Left colon (tissue), 2 donors: ENCODE measurements around the gene NR4A3. TPM values are rescaled to one million over a fixed set of nuclear protein-coding genes. Genes with fewer than 3 reads are reported as not detected.

Experiments used
- ATAC-seq: fragments of 200-7000 bp; cut with Tn5 transposase; one replicate; pipeline ENCODE4 v1.9.1; 2020; ENCODE audit warnings: mild to moderate bottlenecking, moderate library complexity
- DNase-seq, 2 donors: peaks; one replicate each; pipeline ENCODE4 v3.0.0-alpha.2; 2020
- intact Hi-C, 2 donors: fragments of 100-400 bp; cut with DNase I in 1 of 2; cut with micrococcal nuclease in 1 of 2; formaldehyde crosslinking; loops; one replicate each; pipeline versions ENCODE4 v1.11.2 to v1.14.0; 2022; cut with DNase I, micrococcal nuclease
- total RNA-seq, 2 donors: library from RNA; stranded (reverse); fragmentation: NEBNext Ultra II Directional; extraction: Animal tissue kit (Norgen Biotek cat#: 25700); gene quantifications; one replicate each; pipeline ENCODE4 v1.2.1, GENCODE V29; 2021
- donor health status: DM: no; HTN: no; CAD: no.
- donor health status: DM: yes; HTN: yes; CAD: no.

Gene NR4A3
- total RNA-seq, 2 donors from 2014 or later: 0.61 to 3.8 TPM

- ATAC-seq (no peak), DNase-seq (no peak)
- intact Hi-C loops: no loop called here
Observed at GRCh38 chr9:99860266-99860665, 38.6 kb downstream of the NR4A3 start.

- intact Hi-C loops: no loop called here
- ATAC-seq (no peak), DNase-seq (no peak)
Observed at GRCh38 chr9:99863955-99864354, 42.3 kb downstream of the NR4A3 start.

- ATAC-seq: no peak
Observed at GRCh38 chr9:99866398-99866797, 44.7 kb downstream of the NR4A3 start.

GRCh38 chr9:99867536-99867935 is 45.9 kb downstream of the NR4A3 start:
- intact Hi-C loops: no loop called here
- no peak for ATAC-seq

More at GRCh38 chr9:99866398-99866797, 44.7 kb downstream of the NR4A3 start:
- no peak for DNase-seq
- intact Hi-C loops: no loop called here

GRCh38 chr9:99867968-99868367 is 46.3 kb downstream of the NR4A3 start:
- DNase-seq (no peak), ATAC-seq (no peak)
- intact Hi-C loops: no loop called here

More at GRCh38 chr9:99867536-99867935, 45.9 kb downstream of the NR4A3 start:
- no peak for DNase-seq

GRCh38 chr9:99868845-99869244 is 47.2 kb downstream of the NR4A3 start:
- ATAC-seq: no peak
- no peak for DNase-seq
- intact Hi-C loops: no loop called here

- ATAC-seq: no peak
Observed at GRCh38 chr9:99870126-99870525, 48.4 kb downstream of the NR4A3 start.

GRCh38 chr9:99873531-99873930 is 51.8 kb downstream of the NR4A3 start:
- intact Hi-C loops: no loop called here
- ATAC-seq (no peak), DNase-seq (no peak)

More at GRCh38 chr9:99870126-99870525, 48.4 kb downstream of the NR4A3 start:
- no peak for DNase-seq
- intact Hi-C loops: no loop called here

- DNase-seq (no peak), ATAC-seq (no peak)
- intact Hi-C loops: no loop called here
Observed at GRCh38 chr9:99873943-99874584, 52.4 kb downstream of the NR4A3 start.

- intact Hi-C loops: no loop called here
- ATAC-seq (no peak), DNase-seq (no peak)
Observed at GRCh38 chr9:99876190-99876589, 54.5 kb downstream of the NR4A3 start.

GRCh38 chr9:99878651-99879050 is 57.0 kb downstream of the NR4A3 start:
- DNase-seq (no peak), ATAC-seq (no peak)
- intact Hi-C loops: no loop called here

- DNase-seq: no peak
- no peak for ATAC-seq
- intact Hi-C loops: no loop called here
Observed at GRCh38 chr9:99881769-99882168, 60.1 kb downstream of the NR4A3 start.

GRCh38 chr9:99885747-99886146 is 64.1 kb downstream of the NR4A3 start:
- intact Hi-C loops: no loop called here
- DNase-seq: no peak
- ATAC-seq: no peak

GRCh38 chr9:99889120-99889519 is 67.4 kb downstream of the NR4A3 start:
- no peak for ATAC-seq
- intact Hi-C loops: no loop called here
- no peak for DNase-seq

GRCh38 chr9:99894826-99895225 is 73.1 kb downstream of the NR4A3 start:
- ATAC-seq (no peak), DNase-seq (no peak)
- intact Hi-C loops: no loop called here

GRCh38 chr9:99895510-99895909 is 73.8 kb downstream of the NR4A3 start:
- DNase-seq (no peak), ATAC-seq (no peak)
- intact Hi-C loops: no loop called here

GRCh38 chr9:99896119-99896518 is 74.4 kb downstream of the NR4A3 start:
- ATAC-seq (no peak), DNase-seq (no peak)
- intact Hi-C loops: no loop called here

GRCh38 chr9:99903393-99903792 is 81.7 kb downstream of the NR4A3 start:
- ATAC-seq: no peak
- no peak for DNase-seq
- intact Hi-C loops: no loop called here

GRCh38 chr9:99905833-99906402 is 84.2 kb downstream of the NR4A3 start:
- DNase-seq (peak in 1 of 2 donors; percentile 11), ATAC-seq (no peak)
- intact Hi-C loops: no loop called here

- intact Hi-C loops: no loop called here
- DNase-seq: peak; percentile 66 to 85
Observed at GRCh38 chr9:99906403-99907207, 84.9 kb downstream of the NR4A3 start, which contains the start of gene STX17. Gene STX17, plus strand, starts transcription at chr9:99906654. Its CDS starts 8,586 bp downstream, at chr9:99915240.

More at GRCh38 chr9:99906403-99907207, 84.9 kb downstream of the NR4A3 start, which contains the start of gene STX17:
- peak; percentile 91 for ATAC-seq
